GM23338 (cell line): ENCODE results near the gene GATAD2A. TPM values are rescaled to one million over a fixed set of nuclear protein-coding genes. Genes with fewer than 3 reads are reported as not detected.

Experiments used
- ATAC-seq: fragments of 200-7000 bp; cut with Tn5 transposase; 3 replicates; pipeline ENCODE4 v1.9.1; 2020
- DNase-seq: peaks from one replicate; pipeline ENCODE4 v3.0.0-alpha.2; 2015; ENCODE audit warnings: low spot score
- H2AFZ ChIP-seq: fragments of 200-600 bp; sonication (generic); 2 replicates; pipeline ENCODE4 v1.8.0; 2016; ENCODE audit warnings: antibody characterized with exemption, mild to moderate bottlenecking, moderate library complexity
- H3F3A ChIP-seq: fragments of 200-600 bp; sonication (generic); replicated peaks from 2 replicates; pipeline ENCODE4 v1.8.0; 2017; ENCODE audit warnings: antibody characterized with exemption, mixed run types, low read depth
- H3K27ac ChIP-seq: fragments of 200-600 bp; sonication (generic); 2 replicates; pipeline ENCODE4 v1.6.1; 2016; ENCODE audit warnings: low read depth
- H3K27me3 ChIP-seq: fragments of 200-600 bp; sonication (generic); 2 replicates; pipeline ENCODE4 v1.8.0; 2016; ENCODE audit warnings: mild to moderate bottlenecking, mixed run types, moderate library complexity; ENCODE audit not compliant: insufficient read depth
- H3K36me3 ChIP-seq: fragments of 200-600 bp; sonication (generic); 2 replicates; pipeline ENCODE4 v1.8.0; 2016; ENCODE audit warnings: mild to moderate bottlenecking; ENCODE audit not compliant: insufficient read depth
- H3K4me1 ChIP-seq: fragments of 200-600 bp; sonication (generic); 2 replicates; pipeline ENCODE4 v1.8.0; 2016; ENCODE audit warnings: mild to moderate bottlenecking, moderate library complexity; ENCODE audit not compliant: insufficient read depth
- H3K4me2 ChIP-seq: fragments of 200-600 bp; sonication (generic); 2 replicates; pipeline ENCODE4 v1.7.1; 2017; ENCODE audit warnings: mixed run types
- H3K4me3 ChIP-seq: fragments of 200-600 bp; sonication (generic); 2 replicates; pipeline ENCODE4 v1.6.1; 2016; ENCODE audit warnings: mixed run types
- H3K79me2 ChIP-seq: fragments of 200-600 bp; sonication (generic); replicated peaks from 2 replicates; pipeline ENCODE4 v1.8.0; 2017; ENCODE audit warnings: mild to moderate bottlenecking; ENCODE audit not compliant: insufficient read depth
- H3K9me2 ChIP-seq: fragments of 200-600 bp; sonication (generic); 2 replicates; pipeline ENCODE4 v1.8.0; 2017; ENCODE audit not compliant: insufficient read depth
- H4K20me1 ChIP-seq: fragments of 200-600 bp; sonication (generic); replicated peaks from 2 replicates; pipeline ENCODE4 v1.8.0; 2017; ENCODE audit warnings: mild to moderate bottlenecking; ENCODE audit not compliant: insufficient read depth
- H3K27ac Mint-ChIP-seq: 2 replicates; pipeline ENCODE4 v1.8.0; 2020; ENCODE audit warnings: inconsistent platforms, mild to moderate bottlenecking, moderate library complexity, mixed read lengths
- H3K27me3 Mint-ChIP-seq: 3 replicates; pipeline ENCODE4 v1.8.0; 2022; ENCODE audit warnings: low read depth, mild to moderate bottlenecking, moderate library complexity, mixed read lengths, inconsistent platforms; ENCODE audit not compliant: insufficient read depth, poor library complexity
- H3K36me3 Mint-ChIP-seq: 3 replicates; pipeline ENCODE4 v1.8.0; 2021; ENCODE audit warnings: low read depth, mild to moderate bottlenecking, inconsistent platforms, moderate library complexity, mixed read lengths
- H3K4me1 Mint-ChIP-seq: 3 replicates; pipeline ENCODE4 v1.8.0; 2020; ENCODE audit warnings: mild to moderate bottlenecking, inconsistent platforms, mixed read lengths
- H3K4me3 Mint-ChIP-seq: 3 replicates; pipeline ENCODE4 v1.8.0; 2021; ENCODE audit warnings: moderate library complexity, mild to moderate bottlenecking, inconsistent platforms, mixed read lengths
- H3K9me3 Mint-ChIP-seq: 3 replicates; pipeline ENCODE4 v1.8.0; 2020; ENCODE audit warnings: moderate library complexity, mild to moderate bottlenecking, inconsistent platforms, mixed read lengths
- CREB1 ChIP-seq: fragments of 250-450 bp; sonication (Bioruptor Pico); IDR thresholded peaks from 2 replicates; pipeline ENCODE4 v1.5.0; 2020; ENCODE audit warnings: low read depth, mild to moderate bottlenecking, moderate library complexity
- EZH2phosphoT487 ChIP-seq: fragments of 200-600 bp; sonication (generic); IDR thresholded peaks from one replicate; pipeline ENCODE4 v1.8.1; 2018; ENCODE audit warnings: antibody characterized with exemption; ENCODE audit not compliant: unreplicated experiment
- JUNB ChIP-seq: IDR thresholded peaks from one replicate; pipeline ENCODE4 v1.6.1; 2016; ENCODE audit warnings: antibody characterized with exemption; ENCODE audit not compliant: unreplicated experiment
- NANOG ChIP-seq: IDR thresholded peaks from 2 replicates; pipeline ENCODE4 v1.6.1; 2016; ENCODE audit warnings: antibody characterized with exemption, borderline replicate concordance
- REST ChIP-seq: IDR thresholded peaks from one replicate; pipeline ENCODE4 v1.6.1; 2018; ENCODE audit warnings: antibody characterized with exemption; ENCODE audit not compliant: unreplicated experiment
- ZNF114 ChIP-seq: fragments of 250-450 bp; sonication (Bioruptor Pico); IDR thresholded peaks from 2 replicates; pipeline ENCODE4 v1.5.0; 2020; ENCODE audit warnings: mild to moderate bottlenecking, moderate library complexity
- ZNF331 ChIP-seq: fragments of 250-450 bp; sonication (Bioruptor Pico); IDR thresholded peaks from 2 replicates; pipeline ENCODE4 v1.5.0; 2020; ENCODE audit warnings: low read depth, mild to moderate bottlenecking, moderate library complexity
- ZNF462 ChIP-seq: fragments of 250-450 bp; sonication (Bioruptor Pico); IDR thresholded peaks from 2 replicates; pipeline ENCODE4 v1.5.0; 2020; ENCODE audit warnings: mild to moderate bottlenecking, moderate library complexity
- polyA plus RNA-seq: library from polyadenylated mRNA; unstranded; fragments of >200 nt; fragmentation: Nextera tagmentation; extraction: Ambion mirVana; gene quantifications from 2 replicates; pipeline ENCODE4 v1.2.1, GENCODE V29; 2016
- total RNA-seq: library from RNA; depleted of rRNA; stranded (reverse); fragments of >200 nt; shearing (Covaris generic); gene quantifications from 2 replicates; pipeline ENCODE4 v1.2.3, GENCODE V29; 2014
- TF ChIP-seq, protein P1 (sequence below): IDR thresholded peaks from 2 replicates; pipeline ENCODE4 v1.6.1; 2016; ENCODE audit warnings: antibody characterized with exemption

Gene GATAD2A
- total and polyA plus RNA-seq, 2 experiments from 2014 or later = 40.0 to 151 TPM

DNA sequence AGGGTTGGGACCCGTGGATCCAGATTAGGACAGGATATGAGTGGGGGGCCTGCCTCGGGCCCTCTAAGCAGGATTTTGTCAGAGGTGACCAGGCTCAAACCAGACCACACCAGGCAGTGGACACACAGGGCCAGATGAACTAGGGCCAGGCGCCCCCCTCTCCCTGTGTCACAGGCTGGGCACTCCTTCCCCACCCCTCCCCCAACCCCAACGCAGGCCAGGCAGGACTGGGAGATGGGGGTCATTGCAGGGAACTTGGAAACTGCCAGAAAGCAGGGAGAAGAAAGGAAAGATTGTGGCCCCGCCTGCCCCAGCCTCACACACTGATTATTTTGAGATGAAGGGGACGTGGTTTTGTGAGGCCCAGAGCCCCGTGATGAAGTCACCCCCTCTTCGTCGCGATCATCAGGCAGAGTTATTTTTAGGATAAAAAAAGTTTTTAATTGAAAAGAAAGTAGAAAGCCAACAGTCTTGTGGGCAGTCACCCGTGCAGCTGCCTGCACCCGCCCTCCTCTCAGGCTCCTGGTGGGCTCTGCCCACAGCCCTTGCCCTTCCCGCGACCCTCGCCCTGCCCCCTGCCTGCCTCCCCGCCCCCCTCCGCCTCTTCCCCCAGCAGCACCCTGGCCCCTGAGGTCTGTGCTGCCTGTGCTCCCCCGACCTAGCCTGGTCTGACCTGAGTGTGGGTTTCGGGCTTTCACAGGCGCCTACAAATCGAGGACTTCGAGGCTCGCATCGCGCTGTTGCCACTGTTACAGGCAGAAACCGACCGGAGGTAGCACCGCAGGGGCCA lies 121.3 kb downstream of the GATAD2A start:
- no peak overlapping the region for H3K4me3 ChIP-seq
- Mint-ChIP-seq H3K9me3 (no peaks in the 10 kb centered on the region), H3K36me3 (peaks cover 39% of the 10 kb centered on the region), H3K27ac (no peak overlapping the region; the same call in 1 of the 2 replicates), H3K4me3 (no peak overlapping the region), H3K27me3 (peaks cover 4% of the 10 kb centered on the region), H3K4me1 (peaks cover 33% of the 10 kb centered on the region)
- no peak overlapping the region for H3K4me2 ChIP-seq
- peaks cover 19% of the 10 kb centered on the region for H3F3A ChIP-seq
- H3K79me2 ChIP-seq = peaks cover 37% of the 10 kb centered on the region
- TF ChIP-seq ZNF331 (CRISPR knock-in tag) (no peak), JUNB (no peak), REST (no peak), ZNF114 (no peak)
- H3K9me2 ChIP-seq = no peaks in the 10 kb centered on the region
- peaks cover 30% of the 10 kb centered on the region for H4K20me1 ChIP-seq
- H2AFZ ChIP-seq = no peak overlapping the region
- H3K36me3 ChIP-seq = peaks cover 6% of the 10 kb centered on the region; the same call in 1 of the 2 replicates
- ATAC-seq (no peak), DNase-seq (no peak)
- H3K27ac ChIP-seq = no peak overlapping the region; the same call in 1 of the 2 replicates
- H3K4me1 ChIP-seq = peaks cover 6% of the 10 kb centered on the region; the same call in 1 of the 2 replicates
- H3K27me3 ChIP-seq = no peaks in the 10 kb centered on the region

DNA sequence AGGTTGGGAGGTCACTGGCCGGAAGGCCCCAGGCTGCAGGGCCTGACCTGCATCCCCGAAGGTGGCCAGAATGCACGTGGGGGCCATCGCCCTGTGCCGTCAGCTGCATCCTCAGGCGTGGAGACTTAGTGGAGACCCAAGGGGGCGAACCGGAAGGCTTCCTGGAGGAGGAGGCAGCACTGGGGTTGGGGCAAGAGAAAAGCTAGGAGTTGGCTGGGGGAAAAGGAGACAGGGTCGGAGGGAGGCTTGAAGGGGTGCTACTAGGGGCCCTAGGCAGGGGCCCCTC lies 121.8 kb downstream of the GATAD2A start:
- DNase-seq (no peak), ATAC-seq (no peak)
- no peak overlapping the region for H2AFZ ChIP-seq
- no peak overlapping the region for H3K4me3 ChIP-seq
- H3K4me2 ChIP-seq = no peak overlapping the region
- Mint-ChIP-seq H3K9me3 (no peaks in the 10 kb centered on the region), H3K27me3 (peaks cover 5% of the 10 kb centered on the region), H3K27ac (no peak overlapping the region), H3K36me3 (peaks cover 41% of the 10 kb centered on the region), H3K4me1 (peaks cover 36% of the 10 kb centered on the region), H3K4me3 (no peak overlapping the region)
- no peak overlapping the region; the same call in 1 of the 2 replicates for H3K27ac ChIP-seq
- peaks cover 6% of the 10 kb centered on the region; the same call in 1 of the 2 replicates for H3K4me1 ChIP-seq
- peaks cover 30% of the 10 kb centered on the region for H4K20me1 ChIP-seq
- no peaks in the 10 kb centered on the region for H3K27me3 ChIP-seq
- H3F3A ChIP-seq = peaks cover 22% of the 10 kb centered on the region
- H3K36me3 ChIP-seq = peaks cover 6% of the 10 kb centered on the region; the same call in 1 of the 2 replicates
- no peaks in the 10 kb centered on the region for H3K9me2 ChIP-seq
- peaks cover 31% of the 10 kb centered on the region for H3K79me2 ChIP-seq
- TF ChIP-seq ZNF331 (CRISPR knock-in tag) = no peak
- TF ChIP-seq NANOG = no peak
- TF ChIP-seq CREB1 = no peak
- TF ChIP-seq ZNF462 (CRISPR knock-in tag) = no peak
- no peak for TF ChIP-seq EZH2phosphoT487
- no peak for TF ChIP-seq ZNF114
- TF ChIP-seq, protein P1, sequence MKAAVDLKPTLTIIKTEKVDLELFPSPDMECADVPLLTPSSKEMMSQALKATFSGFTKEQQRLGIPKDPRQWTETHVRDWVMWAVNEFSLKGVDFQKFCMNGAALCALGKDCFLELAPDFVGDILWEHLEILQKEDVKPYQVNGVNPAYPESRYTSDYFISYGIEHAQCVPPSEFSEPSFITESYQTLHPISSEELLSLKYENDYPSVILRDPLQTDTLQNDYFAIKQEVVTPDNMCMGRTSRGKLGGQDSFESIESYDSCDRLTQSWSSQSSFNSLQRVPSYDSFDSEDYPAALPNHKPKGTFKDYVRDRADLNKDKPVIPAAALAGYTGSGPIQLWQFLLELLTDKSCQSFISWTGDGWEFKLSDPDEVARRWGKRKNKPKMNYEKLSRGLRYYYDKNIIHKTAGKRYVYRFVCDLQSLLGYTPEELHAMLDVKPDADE = no peak
